A673 (cell line): ENCODE data around the gene PPP2R5D.

Source experiments
- CTCF ChIP-seq: fragments of 300-800, 200-600 bp; sonication (generic); conservative IDR thresholded peaks from 2 replicates; pipeline ENCODE4 v1.5.1; 2017; ENCODE audit warnings: low read depth, mild to moderate bottlenecking, antibody characterized with exemption, low read length, moderate library complexity, mixed read lengths
- EZH2 ChIP-seq: fragments of 200-600 bp; sonication (generic); IDR thresholded peaks from 2 replicates; pipeline ENCODE4 v1.6.1; 2017; ENCODE audit warnings: borderline replicate concordance, low read depth, mild to moderate bottlenecking, mixed read lengths, antibody characterized with exemption, low read length; ENCODE audit not compliant: poor library complexity, severe bottlenecking

GRCh38 chr6:43054206-43054943 lies 70.0 kb downstream of the PPP2R5D start:
- TF ChIP-seq CTCF, result no peak
- TF ChIP-seq EZH2, result no peak
